Putamen (tissue), 1 donor: ENCODE measurements around the gene TRIOBP.
"Not testable (repeated sequence)": the region's sequence is repeated elsewhere in the genome, so short reads cannot be mapped to it uniquely, and the experiment has no call there.

Experiments used
- DNase-seq: peaks from one replicate; pipeline ENCODE4 v3.0.0-alpha.2; 2016; ENCODE audit warnings: low spot score

The TRIOBP gene

DNA sequence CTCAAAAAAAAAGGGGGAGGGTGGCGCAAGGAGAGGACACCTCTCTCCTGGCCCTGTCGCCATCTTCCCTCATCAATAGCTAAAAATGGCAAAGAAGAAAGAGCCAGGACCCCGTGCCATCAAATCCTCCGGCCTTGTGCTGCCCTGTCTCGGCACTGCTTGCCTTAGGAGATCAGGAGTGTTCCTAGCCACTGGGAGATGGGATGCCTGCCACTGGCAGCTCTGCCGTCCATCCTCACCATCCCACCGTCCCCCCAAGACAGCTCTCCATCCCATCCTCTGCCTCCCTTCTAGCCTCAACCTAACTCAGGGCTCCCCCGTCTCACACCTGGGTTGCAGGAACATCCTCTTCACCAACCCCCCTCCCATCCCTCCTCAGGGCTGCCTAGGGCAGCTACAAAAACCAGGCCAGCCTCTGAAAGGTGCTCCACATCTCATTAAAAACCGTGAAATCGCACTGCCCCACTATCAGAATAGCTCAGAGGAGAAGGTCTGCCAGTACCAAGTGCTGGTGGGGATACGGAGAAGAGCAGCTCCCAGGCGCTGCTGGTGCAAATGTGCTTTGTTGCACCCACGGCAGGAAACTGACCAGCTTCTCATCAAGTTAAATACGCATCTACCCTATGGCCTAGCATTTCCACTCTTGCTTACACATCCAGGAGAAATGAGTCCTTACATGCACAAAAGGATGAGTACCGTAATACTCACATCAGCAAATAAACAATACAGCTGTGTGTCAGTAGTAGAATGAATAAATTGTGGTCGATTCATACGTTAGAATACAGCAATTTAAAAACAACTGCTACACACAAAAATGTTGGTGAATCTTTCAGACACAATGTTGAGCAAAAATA is 79.2 kb downstream of the TRIOBP start:
- no peak for DNase-seq

DNA sequence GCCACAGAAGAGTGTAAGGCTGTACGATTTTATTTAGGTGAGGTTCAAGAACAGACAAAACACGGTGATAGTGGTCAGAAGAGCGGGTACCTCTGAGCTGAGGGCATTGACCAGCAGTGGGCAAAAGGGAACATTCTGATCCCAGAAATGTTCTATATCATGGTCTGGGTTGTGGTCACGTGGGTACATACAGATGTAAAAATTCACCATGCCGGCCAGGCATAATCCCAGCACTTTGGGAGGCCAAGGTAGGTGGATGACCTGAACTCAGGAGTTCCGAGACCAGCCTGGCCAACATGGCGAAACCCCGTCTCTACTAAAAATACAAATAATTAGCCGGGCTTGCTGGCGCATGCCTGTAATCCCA is 79.8 kb downstream of the TRIOBP start:
- DNase-seq: no peak

DNA sequence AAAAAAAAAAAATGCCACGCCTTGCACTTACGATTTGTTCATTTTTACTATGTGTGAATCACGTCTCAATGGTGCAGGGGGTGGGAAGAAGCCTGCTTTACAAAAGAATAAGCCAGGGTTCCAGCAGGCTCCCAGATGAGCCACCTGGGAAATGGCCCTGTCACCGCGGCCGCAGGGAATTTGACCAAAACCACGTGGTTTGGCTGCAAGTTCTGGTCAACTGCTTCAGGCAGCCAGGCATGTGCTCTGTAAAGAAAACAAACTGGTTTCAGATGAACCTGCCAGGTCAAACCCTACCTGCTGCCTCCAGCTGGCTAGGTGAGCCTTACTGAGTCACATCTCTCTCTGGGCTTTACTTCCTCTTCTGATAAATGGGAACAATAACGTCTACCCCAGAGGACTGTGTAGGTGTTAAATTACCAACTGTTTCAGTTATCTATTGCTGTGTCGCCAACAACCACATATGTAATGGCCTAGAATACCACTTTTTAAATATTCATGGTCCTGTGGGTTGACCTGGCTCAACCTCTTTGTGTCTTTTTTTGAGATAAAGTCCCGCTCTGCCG is 80.4 kb downstream of the TRIOBP start:
- DNase-seq: no peak

DNA sequence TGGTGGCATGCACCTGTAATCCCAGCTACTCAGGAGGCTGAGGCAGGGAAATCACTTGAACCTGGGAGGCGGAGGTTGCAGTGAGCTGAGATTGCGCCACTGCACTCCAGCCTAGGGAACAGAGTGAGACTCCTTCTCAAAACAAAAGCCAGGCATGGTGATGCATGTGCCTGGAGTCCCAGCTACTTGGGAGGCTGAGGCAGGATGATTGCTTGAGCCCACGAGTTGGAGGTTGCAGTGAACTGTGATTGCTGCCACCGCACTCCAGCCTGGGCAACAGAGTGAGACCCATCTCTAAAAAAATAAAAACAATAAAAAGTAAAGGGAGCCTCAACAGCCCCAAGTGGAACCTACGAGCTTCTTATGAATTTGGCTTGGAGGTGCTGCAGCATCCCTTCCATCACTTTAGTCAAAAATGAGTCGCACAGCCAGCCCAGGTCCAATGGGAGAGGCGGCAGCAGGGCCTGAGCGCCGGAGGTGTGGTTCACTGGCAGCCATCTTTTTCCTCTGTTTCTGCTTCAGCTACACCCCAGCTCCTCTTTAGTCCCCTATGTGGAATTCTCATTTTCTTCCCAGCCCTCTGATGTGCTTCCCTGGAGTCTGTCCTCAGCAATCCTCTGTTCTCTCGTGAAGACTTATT is 81.6 kb downstream of the TRIOBP start:
- no peak for DNase-seq

DNA sequence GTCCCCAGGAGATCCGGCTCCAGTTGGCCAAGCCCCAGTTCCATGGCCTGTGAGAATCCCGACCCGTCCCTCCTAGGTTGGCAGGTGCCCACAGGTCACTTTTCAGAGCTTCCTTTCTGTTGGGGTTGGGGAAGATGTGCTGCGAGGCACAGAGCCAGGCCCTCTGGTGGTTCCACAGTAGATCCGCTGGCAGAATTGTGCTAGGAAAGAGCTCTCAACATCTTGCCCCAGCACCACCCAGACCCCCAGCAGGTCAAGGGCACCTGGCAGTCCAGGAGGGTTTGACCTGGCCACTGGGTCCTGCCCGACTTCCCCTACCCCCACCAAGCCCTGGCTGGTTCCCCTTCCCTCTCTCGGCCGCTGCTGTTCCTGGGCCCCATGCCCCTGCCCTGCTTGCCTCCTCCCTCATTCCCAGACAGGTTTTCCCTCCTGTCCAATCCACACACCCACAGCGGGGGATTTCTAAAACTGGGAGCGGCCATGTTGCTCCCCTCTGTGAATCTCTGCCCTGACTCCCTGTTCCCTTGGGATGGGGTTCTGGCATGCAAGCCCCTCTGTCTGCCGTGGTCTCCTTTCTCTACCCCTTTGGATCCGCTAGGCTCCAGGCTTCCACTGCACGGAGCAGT is 84.7 kb downstream of the TRIOBP start:
- DNase-seq: no peak

DNA sequence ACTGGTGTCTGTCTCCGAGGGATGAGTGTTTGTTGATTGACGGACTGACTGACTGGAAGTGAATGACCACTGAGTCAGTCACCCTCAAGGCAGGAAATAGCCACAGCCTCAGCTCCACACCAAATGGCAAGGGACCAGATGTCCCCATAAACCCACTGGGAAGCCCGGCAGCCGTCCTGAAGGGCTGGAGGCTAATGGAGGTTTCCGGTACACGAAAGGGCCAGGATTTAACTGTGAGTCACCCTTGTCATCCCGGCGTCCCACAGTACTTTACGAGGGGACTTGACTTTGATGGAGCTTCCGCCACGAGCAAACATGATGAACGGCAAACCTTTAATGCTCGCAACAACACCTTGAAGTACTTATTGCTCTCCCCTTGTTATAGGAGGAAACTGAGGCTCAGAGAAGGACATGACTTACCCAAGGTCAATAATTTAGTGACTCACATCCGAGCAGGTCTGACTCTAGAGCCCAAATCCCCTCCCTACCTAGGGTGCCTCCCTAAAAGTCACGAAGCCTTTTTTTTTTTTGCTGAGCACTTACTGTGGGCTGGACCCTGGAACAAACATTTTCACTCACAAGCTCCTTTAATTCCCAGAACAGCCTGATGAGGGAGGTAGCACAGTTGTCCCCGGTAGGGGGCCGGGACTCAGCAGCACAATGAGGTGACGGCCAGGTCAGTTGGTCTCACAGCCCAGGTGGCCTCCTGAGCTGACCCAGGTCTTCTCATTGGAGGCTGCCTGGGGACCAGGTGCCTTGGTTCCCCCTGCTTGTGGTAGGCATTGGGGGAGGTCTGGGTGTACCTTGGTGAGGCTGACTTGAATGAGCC is 85.7 kb downstream of the TRIOBP start:
- DNase-seq: no peak

DNA sequence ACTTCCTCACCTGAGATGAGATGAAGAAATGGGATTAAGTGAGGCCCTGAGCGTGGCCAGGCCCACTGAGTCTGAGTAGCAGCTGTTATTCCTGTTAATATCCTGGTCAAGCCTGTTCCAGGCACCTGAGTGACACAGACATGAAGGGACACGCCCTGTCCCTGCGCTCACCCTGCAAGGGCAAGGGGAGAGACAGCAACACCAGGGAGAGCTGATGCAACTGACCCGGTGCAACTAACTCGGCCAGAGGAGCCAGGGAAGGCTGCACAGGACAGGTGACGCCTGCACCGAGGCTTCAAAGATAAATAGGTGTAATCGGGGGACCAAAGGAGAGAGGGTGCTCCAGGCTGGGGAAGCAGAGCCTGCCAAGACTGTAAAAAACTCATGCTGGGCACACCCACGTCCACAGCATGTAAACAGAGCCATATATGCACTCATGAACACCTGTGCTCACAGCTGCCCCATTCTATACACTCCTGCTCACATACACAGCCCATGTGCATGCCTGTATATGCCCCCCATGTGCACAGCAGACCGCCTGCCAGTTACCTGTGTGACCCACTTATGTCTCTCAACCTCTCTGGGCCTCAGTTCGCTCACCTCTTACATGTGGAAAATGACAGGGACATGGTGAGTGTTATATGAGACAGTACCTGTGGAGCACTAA is 88.1 kb downstream of the TRIOBP start:
- DNase-seq: no peak

DNA sequence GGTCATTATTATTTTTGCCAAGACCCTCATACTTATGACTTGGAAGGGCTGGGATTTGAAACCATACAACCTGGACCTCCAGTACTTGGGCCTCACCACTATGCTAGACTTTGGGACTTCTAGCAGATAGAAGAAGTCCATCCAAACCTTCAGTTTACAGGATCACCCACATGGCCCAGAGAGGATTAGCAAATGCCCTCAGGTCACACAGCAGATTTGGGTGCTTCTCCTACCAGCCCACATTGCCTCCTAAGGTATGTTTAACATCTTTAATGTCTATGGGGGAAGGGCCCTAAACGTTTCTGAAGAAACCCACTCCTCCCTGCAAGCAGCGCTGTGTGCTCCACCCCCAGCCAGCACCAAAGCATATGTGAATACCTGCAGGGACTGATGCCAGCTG is 93.4 kb downstream of the TRIOBP start:
- DNase-seq: no peak

DNA sequence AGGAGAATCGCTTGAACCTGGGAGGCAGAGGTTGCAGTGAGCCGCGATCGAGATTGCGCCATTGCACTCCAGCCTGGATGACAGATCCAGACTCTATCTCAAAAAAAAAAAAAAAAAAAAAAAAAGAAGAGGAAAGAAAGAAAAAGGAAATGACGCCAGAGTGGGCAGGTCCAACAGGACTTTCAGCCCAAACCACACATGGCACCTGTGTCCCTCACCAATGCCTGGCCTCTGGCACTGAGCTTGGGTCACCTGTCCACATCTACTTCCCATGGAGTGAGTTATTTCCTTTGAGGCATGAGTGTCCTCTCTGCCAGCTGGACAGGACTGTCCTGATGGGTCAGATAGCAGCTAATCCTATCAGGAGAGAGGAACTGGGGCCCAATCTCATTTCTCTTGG is 95.6 kb downstream of the TRIOBP start:
- DNase-seq: no peak

DNA sequence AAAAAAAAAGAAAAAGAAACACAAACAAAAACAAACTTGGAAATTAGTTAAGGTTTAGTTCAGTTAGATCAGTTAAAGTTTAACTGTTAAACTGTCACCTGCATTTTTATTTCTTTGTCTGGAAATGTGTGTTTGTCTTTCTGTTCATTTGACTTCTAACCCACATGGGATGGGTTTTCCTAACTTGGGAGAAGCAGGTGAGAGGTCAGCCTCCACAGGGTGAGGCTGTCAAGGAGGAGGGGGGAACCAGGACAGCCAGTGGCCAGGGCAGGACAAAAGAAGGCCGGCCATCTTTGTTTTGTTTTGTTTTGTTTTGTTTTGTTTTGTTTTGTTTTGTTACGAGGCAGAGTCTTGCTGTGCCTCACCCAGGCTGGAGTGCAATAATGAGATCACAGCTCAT is 97.5 kb downstream of the TRIOBP start:
- DNase-seq: no peak

DNA sequence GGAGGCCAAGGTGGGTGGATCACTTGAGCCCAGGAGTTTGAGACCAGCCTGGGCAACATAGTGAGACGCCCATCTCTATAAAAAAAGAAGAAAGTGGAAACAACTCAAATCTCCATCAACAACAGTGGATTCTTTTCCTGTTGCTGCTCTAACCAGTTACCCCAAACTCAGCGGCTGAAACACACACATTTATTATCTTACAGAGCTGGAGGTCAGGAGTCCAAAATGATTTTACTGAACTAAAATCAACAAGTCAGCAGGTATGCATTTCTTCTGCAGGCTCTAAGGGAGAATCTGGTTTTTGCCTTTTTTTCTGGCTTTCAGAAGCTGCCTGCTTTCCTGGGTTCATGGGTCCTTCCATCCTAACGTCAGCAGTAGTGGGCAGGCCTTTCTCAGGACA is 99.2 kb downstream of the TRIOBP start:
- DNase-seq: no peak

DNA sequence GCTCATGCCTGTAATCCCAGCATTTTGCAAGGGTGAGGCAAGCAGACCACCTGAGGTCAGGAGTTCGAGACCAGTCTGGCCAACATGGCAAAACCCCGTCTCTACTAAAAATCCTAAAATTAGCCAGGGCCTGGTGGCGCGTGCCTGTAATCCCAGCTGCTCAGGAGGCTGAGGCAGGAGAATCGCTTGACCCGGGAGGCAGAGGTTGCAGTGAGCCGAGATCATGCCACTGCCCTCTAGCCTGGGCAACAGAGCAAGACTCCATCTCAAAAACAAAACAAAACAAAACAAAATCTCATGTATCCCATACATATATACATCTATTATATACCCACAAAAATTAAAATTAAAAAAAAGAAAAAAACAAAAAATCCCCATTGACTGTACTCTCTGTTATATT is 100.4 kb downstream of the TRIOBP start:
- DNase-seq: not testable (repeated sequence)

DNA sequence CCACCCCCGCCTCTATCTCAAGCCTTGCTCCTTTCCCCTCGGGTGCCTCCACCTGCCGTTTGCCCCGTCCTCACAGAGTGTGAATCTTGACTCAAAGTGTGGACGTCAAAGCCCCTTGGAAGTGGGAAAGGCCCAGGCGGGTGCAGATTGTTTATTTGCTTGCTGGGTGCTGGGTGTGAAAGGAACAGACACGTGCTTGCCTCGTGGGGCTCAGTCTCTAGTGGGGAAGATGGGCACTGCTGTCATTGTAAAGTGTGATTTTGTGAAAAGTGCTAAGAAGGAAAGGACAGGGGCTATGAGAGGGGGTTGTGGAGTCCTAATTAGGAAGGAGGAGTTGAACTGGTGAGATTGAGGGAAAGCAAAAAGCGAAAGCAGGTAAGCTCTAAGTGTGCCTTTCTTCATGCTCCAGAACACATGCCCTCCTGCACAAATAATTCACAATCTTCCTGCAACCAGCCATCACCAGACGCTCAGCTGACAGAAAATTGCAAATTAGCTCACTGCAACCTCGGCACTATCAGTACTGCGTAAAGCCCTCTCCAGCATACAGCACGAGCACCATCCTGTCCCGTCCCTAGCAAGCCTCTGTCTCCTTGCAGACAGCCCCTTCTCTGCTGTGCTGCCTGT is 101.1 kb downstream of the TRIOBP start:
- DNase-seq: no peak

DNA sequence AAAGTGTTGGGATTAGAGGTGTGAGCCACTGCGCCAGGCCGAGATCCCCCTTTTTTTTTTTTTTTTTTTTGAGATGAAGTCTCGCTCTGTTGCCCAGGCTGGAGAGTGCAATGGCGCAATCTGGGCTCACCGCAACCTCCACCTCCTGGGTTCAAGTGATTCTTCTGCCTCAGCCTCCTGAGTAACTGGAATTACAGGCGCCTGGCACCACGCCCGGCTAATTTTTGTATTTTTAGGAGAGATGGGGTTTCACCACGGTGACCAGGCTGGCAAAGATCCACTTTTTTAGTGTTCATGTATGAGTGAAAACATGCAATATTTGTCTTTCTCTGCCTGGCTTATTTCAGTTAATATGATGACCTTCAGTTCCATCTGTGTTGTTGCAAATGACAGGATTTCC is 103.1 kb downstream of the TRIOBP start:
- not testable (repeated sequence) for DNase-seq

DNA sequence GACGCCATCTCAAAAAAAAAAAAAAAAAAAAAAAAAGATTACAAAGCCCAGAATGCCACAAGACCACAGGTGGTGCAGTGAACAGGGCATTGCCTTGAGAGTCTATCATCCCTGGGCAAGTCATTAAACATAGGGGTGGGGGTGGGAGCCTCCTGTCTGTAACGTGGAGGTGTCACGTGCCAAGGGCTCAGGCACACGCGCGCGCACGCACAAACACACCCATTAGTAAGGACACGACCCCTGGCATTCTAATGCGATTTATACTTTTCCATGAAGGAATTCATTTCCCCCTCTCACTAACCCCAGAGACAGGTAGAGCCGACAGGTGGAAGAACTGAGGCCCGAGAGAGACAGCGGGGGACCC is 105.1 kb downstream of the TRIOBP start:
- DNase-seq: no peak

DNA sequence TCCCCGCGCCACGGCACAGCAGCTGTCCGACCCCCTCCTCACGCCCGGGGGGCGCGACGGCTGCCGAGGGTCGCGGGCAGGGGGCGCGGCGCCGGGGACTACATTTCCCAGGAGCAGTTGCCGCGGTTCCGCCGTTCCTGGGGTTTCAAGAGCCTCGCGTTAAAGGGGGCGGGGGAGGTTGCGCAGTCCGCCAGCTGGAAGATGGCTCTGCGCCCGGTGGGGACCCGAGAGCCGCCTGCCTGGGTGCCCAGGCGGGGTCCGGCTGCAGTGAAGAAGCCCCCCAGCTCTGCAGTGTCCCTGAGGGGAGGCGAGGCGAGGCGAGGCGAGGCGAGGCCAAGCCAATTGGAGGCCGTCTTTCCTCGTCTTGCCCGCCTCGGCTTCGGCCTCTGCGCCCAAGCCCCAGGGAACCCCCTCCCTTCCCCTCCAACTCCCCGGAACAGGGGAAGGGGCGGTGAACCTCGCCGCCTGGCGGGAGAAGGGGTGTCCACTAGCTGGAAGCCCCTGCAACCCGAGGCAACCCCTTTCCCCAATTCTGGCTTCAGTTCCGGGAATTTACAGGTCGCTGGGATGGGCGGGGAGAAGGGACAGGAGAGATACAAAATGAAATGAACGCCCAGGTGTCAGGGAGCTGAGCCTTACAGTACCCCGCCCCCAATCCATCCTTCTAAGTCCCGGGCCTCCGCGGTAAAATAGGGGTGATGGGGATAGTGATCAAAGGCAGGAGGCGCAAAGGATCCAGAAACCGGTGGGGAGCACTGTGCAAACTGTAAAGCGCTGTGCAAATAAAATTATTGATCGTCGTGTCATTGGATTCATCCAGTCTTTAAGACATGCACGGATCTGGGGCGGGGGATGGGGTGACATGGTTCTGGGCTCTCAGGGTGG is 105.7 kb downstream of the TRIOBP start:
- no peak for DNase-seq

DNA sequence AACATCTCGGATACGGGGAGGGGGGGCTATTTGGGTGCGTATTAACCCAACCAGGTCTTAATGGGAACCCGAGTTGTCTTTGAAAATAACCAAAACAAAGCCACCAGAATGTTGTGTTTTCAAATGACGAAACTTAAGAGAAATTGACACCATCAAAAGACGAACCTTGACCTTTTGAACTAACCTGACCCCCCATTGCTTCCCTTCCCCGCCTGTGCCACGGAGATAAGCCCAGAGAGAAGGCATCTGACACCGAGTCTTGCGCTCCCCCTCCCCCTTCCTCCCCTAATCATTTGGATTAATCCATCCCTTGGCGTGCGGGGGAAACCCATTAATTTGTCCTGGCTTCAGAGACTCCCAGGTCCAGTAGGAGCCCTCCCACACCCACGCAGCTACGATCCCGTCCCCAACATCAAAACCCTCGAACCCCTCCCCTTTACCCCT is 106.4 kb downstream of the TRIOBP start:
- no peak for DNase-seq

DNA sequence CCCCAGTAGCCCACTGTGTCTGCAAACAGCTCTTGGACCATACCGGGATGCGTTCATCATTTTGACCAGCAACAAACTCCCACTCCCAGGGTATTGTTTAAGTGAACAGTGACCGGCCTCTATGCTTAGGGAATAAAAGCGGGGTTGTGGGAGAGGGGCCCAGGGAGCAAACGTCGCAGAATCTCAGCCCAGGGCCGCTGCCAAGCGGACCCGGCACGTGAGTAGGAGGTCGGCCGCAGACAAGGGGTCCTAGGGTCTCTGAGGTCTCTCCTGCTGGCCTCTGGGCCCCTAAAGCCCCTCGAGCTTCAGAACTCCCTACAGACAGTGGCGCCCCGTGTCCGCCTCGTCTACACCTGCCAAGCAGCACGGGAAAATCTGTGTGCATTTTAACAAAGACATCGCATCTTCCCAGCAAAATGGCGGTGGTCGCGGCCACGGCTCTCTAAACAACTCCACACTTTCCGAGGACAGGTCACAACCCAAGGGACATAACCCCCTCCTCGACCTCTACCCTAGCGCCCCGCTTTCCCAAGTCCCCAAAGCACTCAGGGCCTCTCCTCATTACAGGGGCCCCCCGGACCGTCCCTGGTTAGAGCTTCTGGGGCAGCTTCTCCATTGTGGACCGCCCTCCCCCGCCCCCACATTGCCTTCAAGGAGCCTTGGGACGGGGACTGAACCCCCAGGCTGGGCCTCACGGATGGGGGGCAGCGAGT is 106.9 kb downstream of the TRIOBP start:
- DNase-seq: no peak

DNA sequence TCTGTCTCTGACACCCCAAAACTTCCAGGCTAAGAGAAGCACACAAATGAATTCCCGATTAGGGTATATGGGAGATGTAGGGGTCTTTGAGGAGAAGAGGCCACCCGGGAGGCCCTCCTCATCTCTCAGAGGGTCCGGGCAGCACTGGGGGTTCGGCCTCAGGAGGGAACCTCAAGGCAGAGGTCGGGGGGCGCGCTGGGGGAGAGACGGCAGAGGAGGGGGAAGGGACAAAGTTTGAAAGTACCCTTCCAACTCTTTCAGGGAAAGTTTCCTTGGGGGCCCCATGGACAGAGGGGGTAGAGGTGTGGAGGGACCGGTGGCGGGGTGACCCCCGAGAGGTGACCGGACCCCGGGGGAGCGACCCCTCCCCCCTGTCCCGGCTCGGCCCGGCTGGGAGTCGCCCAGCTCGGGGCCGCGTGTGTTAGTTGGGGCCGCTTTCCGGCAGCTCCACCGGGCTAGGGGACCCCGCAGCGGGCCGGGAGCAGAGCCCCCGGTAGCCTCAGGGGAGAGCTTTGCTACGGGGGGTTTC is 107.6 kb downstream of the TRIOBP start:
- DNase-seq: no peak
